H1 (cell line): ENCODE measurements around the gene ZNF746. TPM values are rescaled to one million over a fixed set of nuclear protein-coding genes. Genes with fewer than 3 reads are reported as not detected.

ENCODE experiments used
- CTCF ChIA-PET: fragments of 300-600 bp; sonication (Branson Sonifier 250); formaldehyde crosslinking; loops from one replicate; lab custom pipeline; 2021; ENCODE audit not compliant: partially characterized antibody; lab: Charles Lee
- POLR2A ChIA-PET: fragments of 300-600 bp; sonication (Branson Sonifier 250); formaldehyde crosslinking; loops from one replicate; lab custom pipeline; 2021; ENCODE audit warnings: inconsistent platforms; ENCODE audit not compliant: partially characterized antibody; lab: Charles Lee
- DNase-seq, 2 experiments: peaks; one replicate each; pipeline versions ENCODE4 v3.0.0 to v3.0.0-alpha.2; 2010 to 2022; ENCODE audit warnings: low spot score in 2 of 2, low read depth in 1 of 2, mixed read lengths in 1 of 2
- FAIRE-seq: peaks from 2 replicates; lab custom pipeline; 2011; peaks lifted over from hg19 to GRCh38; lab: Jason Lieb, UNC
- H2AFZ ChIP-seq: 2 replicates; pipeline ENCODE4 v1.8.1; 2012; ENCODE audit warnings: low read length, inconsistent platforms
- H2AK5ac ChIP-seq: 2 replicates; pipeline ENCODE4 v1.6.1; 2013; ENCODE audit warnings: low read depth, low read length
- H2BK120ac ChIP-seq: replicated peaks from 2 replicates; pipeline ENCODE3; 2013; ENCODE audit warnings: low read depth, low read length, inconsistent platforms
- H2BK12ac ChIP-seq: 2 replicates; pipeline ENCODE4 v1.6.1; 2013; ENCODE audit warnings: low read depth, low read length
- H2BK15ac ChIP-seq: 2 replicates; pipeline ENCODE4 v1.6.1; 2013; ENCODE audit warnings: low read length
- H2BK20ac ChIP-seq: 2 replicates; pipeline ENCODE4 v1.6.1; 2013; ENCODE audit warnings: low read length
- H2BK5ac ChIP-seq: 2 replicates; pipeline ENCODE4 v1.6.1; 2013; ENCODE audit warnings: low read depth, low read length
- H3K14ac ChIP-seq: 2 replicates; pipeline ENCODE4 v1.6.1; 2013; ENCODE audit warnings: inconsistent platforms; ENCODE audit not compliant: insufficient read length
- H3K18ac ChIP-seq: 2 replicates; pipeline ENCODE4 v1.6.1; 2013; ENCODE audit warnings: low read length; ENCODE audit errors: extremely low read depth
- H3K23ac ChIP-seq: 2 replicates; pipeline ENCODE4 v1.6.1; 2013; ENCODE audit warnings: inconsistent platforms; ENCODE audit not compliant: insufficient read length
- H3K23me2 ChIP-seq: 2 replicates; pipeline ENCODE4 v1.6.1; 2013; ENCODE audit warnings: low read depth, low read length
- H3K27ac ChIP-seq: 2 replicates; pipeline ENCODE4 v1.6.1; 2011; ENCODE audit warnings: low read depth, low read length, inconsistent platforms
- H3K27me3 ChIP-seq, 4 experiments: replicated peaks in 1 of 4; 1 replicate in 1 of 4; 2 replicates in 3 of 4; pipeline versions ENCODE4 v1.6.1 to v1.8.1; 2011 to 2013; ENCODE audit warnings: low read length in 3 of 4, mild to moderate bottlenecking in 3 of 4, inconsistent platforms in 2 of 4, mixed read lengths in 2 of 4, moderate library complexity in 1 of 4; ENCODE audit not compliant: control insufficient read depth in 3 of 4, insufficient read depth in 3 of 4; ENCODE audit errors: extremely low read depth in 1 of 4
- H3K36me3 ChIP-seq, 4 experiments: 2 replicates each; pipeline versions ENCODE4 v1.6.1 to v1.8.1; 2011 to 2013; ENCODE audit warnings: mild to moderate bottlenecking in 4 of 4, low read length in 3 of 4, moderate library complexity in 2 of 4, control low read depth in 1 of 4, inconsistent platforms in 1 of 4; ENCODE audit not compliant: insufficient read depth in 4 of 4, control insufficient read depth in 2 of 4
- H3K4ac ChIP-seq: replicated peaks from 2 replicates; pipeline ENCODE3; 2013; ENCODE audit warnings: low read length, low read depth, mixed read lengths, inconsistent platforms; ENCODE audit not compliant: insufficient read length
- H3K4me1 ChIP-seq, 4 experiments: replicated peaks in 1 of 4; 1 replicate in 1 of 4; 2 replicates in 3 of 4; pipeline versions ENCODE4 v1.6.1 to v1.8.1; 2011 to 2013; ENCODE audit warnings: low read length in 3 of 4, inconsistent platforms in 2 of 4, mixed read lengths in 1 of 4; ENCODE audit not compliant: insufficient read depth in 4 of 4, control insufficient read depth in 3 of 4
- H3K4me2 ChIP-seq, 2 experiments: 2 replicates each; pipeline versions ENCODE4 v1.6.1 to v1.8.1; 2011 to 2013; ENCODE audit warnings: low read depth in 2 of 2, low read length in 2 of 2, control low read depth in 1 of 2, inconsistent platforms in 1 of 2, mild to moderate bottlenecking in 1 of 2; ENCODE audit not compliant: insufficient read depth in 1 of 2
- H3K4me3 ChIP-seq, 4 experiments: fragments of 200-600, 300-600 bp in 1 of 4; sonication (generic), shearing (Covaris generic), sonication (Bioruptor Twin) in 1 of 4; 2 replicates each; pipeline versions ENCODE4 v1.5.1 to v1.8.1; 2011 to 2016; ENCODE audit warnings: low read length in 4 of 4, low read depth in 3 of 4, control low read depth in 2 of 4, inconsistent platforms in 2 of 4, mild to moderate bottlenecking in 2 of 4, mixed read lengths in 1 of 4, moderate library complexity in 1 of 4; ENCODE audit not compliant: insufficient read depth in 2 of 4; ENCODE audit errors: extremely low read depth in 1 of 4
- H3K56ac ChIP-seq: replicated peaks from 2 replicates; pipeline ENCODE3; 2013; ENCODE audit warnings: low read depth, mild to moderate bottlenecking, mixed read lengths, low read length, inconsistent platforms; ENCODE audit not compliant: insufficient read length
- H3K79me1 ChIP-seq: 2 replicates; pipeline ENCODE4 v1.6.1; 2013; ENCODE audit warnings: low read depth, low read length, control low read depth
- H3K79me2 ChIP-seq, 2 experiments: 2 replicates each; pipeline versions ENCODE4 v1.6.1 to v1.8.1; 2012 to 2013; ENCODE audit warnings: low read length in 2 of 2, mild to moderate bottlenecking in 2 of 2, inconsistent platforms in 1 of 2; ENCODE audit not compliant: insufficient read depth in 2 of 2, control insufficient read depth in 1 of 2
- H3K9ac ChIP-seq, 4 experiments: replicated peaks in 1 of 4; 1 replicate in 1 of 4; 2 replicates in 3 of 4; pipeline versions ENCODE4 v1.6.1 to v1.8.1; 2011 to 2013; ENCODE audit warnings: low read depth in 3 of 4, low read length in 3 of 4, control low read depth in 2 of 4, mild to moderate bottlenecking in 2 of 4, moderate library complexity in 2 of 4, inconsistent platforms in 1 of 4; ENCODE audit errors: extremely low read depth in 1 of 4
- H3K9me3 ChIP-seq, 2 experiments: 2 replicates each; pipeline versions ENCODE4 v1.6.1 to v1.8.1; 2012 to 2013; ENCODE audit warnings: mild to moderate bottlenecking in 2 of 2, moderate library complexity in 2 of 2, control low read depth in 1 of 2, inconsistent platforms in 1 of 2, low read depth in 1 of 2, low read length in 1 of 2, mixed read lengths in 1 of 2; ENCODE audit not compliant: insufficient read depth in 2 of 2
- H4K20me1 ChIP-seq, 2 experiments: replicated peaks in 1 of 2; 2 replicates each; pipeline versions ENCODE3 to v1.8.1; 2011 to 2013; ENCODE audit warnings: inconsistent platforms in 2 of 2, low read length in 2 of 2, mild to moderate bottlenecking in 1 of 2; ENCODE audit not compliant: insufficient read depth in 2 of 2, control insufficient read depth in 1 of 2
- H4K5ac ChIP-seq: 2 replicates; pipeline ENCODE4 v1.6.1; 2013; ENCODE audit warnings: low read length, low read depth, mixed read lengths, inconsistent platforms; ENCODE audit not compliant: insufficient read length
- H4K8ac ChIP-seq: 2 replicates; pipeline ENCODE4 v1.8.0; 2013; ENCODE audit warnings: mild to moderate bottlenecking, moderate library complexity, low read length, inconsistent platforms; ENCODE audit not compliant: insufficient read depth; ENCODE audit errors: extremely low read depth
- H4K91ac ChIP-seq: replicated peaks from 2 replicates; pipeline ENCODE3; 2013; ENCODE audit warnings: low read length, mixed read lengths, inconsistent platforms; ENCODE audit not compliant: insufficient read length
- ASH2L ChIP-seq: fragments of 200-600, 300-600 bp; sonication (generic); IDR thresholded peaks from one replicate; pipeline ENCODE4 v1.7.1; 2017; ENCODE audit warnings: low read length
- RBBP5 ChIP-seq: IDR thresholded peaks from 2 replicates; pipeline ENCODE4 v1.7.1; 2012; ENCODE audit warnings: low read depth, mild to moderate bottlenecking, inconsistent platforms, low read length, moderate library complexity, borderline replicate concordance
- SP4 ChIP-seq: IDR thresholded peaks from 2 replicates; pipeline ENCODE4 v1.6.1; 2012; ENCODE audit warnings: low read length, inconsistent platforms
- TAF7 ChIP-seq: optimal IDR thresholded peaks from 2 replicates; pipeline ENCODE3; 2011; ENCODE audit warnings: low read depth, mild to moderate bottlenecking, inconsistent platforms, low read length, moderate library complexity, borderline replicate concordance
- TCF12 ChIP-seq: IDR thresholded peaks from 2 replicates; pipeline ENCODE4 v1.6.1; 2011; ENCODE audit warnings: low read depth, mild to moderate bottlenecking, low read length
- WGBS, 2 experiments: shearing (Covaris generic) in 1 of 2; methylation state at CpG; one replicate each; pipeline versions ENCODE4 v1.1.6 to v1.1.7; 2013 to 2015; ENCODE audit warnings: low lambda C conversion rate in 2 of 2, mixed read lengths in 2 of 2, inconsistent platforms in 1 of 2, low coverage in 1 of 2, missing lambda C conversion rate in 1 of 2; ENCODE audit not compliant: insufficient replicate concordance in 2 of 2, insufficient coverage in 1 of 2, insufficient read length in 1 of 2; ENCODE audit errors: extremely low coverage in 1 of 2, missing lambda C conversion rate in 1 of 2; 5-methylcytosine and 5-hydroxymethylcytosine counted together
- polyA plus RNA-seq, 7 experiments: library from polyadenylated mRNA; depleted of rRNA in 3 of 7; stranded (reverse) in 5 of 7; unstranded in 2 of 7; fragments of >200 nt in 5 of 7; fragments of 200-250 nt in 2 of 7; gene quantifications; 1 replicate in 5 of 7; 2 replicates in 1 of 7; 4 replicates in 1 of 7; pipeline versions ENCODE4 v1.2.1 to v1.2.3, GENCODE V29; 2011 to 2013; ENCODE audit warnings: missing spikeins in 2 of 7, mixed read lengths in 2 of 7
- total RNA-seq: library from RNA; stranded (reverse); fragmentation: NEBNext Ultra II Directional; extraction: Animal tissue kit (Norgen Biotek cat#: 25700); gene quantifications from 2 replicates; pipeline ENCODE4 v1.2.1, GENCODE V29; 2021

The ZNF746 gene
- total and polyA plus RNA-seq, 2 of the 8 experiments (the other 6 are each of a cell fraction or from before 2014, with no cell fraction given), result 7.5 to 15.6 TPM

DNA sequence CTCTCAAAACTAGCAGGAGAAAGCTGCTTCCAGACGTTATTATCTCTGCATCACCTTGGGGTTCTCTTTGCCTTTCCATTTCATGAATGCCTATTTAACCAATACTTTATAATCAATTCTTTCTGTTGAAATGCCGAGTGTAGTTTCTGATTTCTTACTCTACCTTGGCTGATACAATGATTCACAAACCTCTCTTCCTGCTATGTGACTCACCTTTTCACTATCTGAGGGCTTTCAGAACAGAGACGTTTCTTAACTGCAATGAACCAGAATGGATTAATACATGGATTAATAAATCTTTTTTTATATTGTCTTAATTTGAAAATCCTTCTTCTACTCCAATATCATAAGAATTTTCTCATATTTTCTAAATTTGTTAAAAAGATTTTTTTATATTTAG is 46.4 kb upstream of the ZNF746 start:
- CTCF ChIA-PET, result interaction anchor here (1.3 kb wide), 1 partner anchor 15 kb away, joined by 3 read pairs; no protein-coding TSS in a partner anchor
- FAIRE-seq, result no peak

More for the DNA sequence above, 46.4 kb upstream of the ZNF746 start:
- no peak overlapping the region for H2AFZ ChIP-seq
- H2BK15ac ChIP-seq, result no peak overlapping the region
- H3K27ac ChIP-seq, result no peak overlapping the region
- TF ChIP-seq TAF7 (no peak), RBBP5 (no peak), ASH2L (no peak), TCF12 (no peak), SP4 (no peak)
- no peak overlapping the region for H3K56ac ChIP-seq
- H2BK5ac ChIP-seq, result no peak overlapping the region
- no peaks in the 10 kb centered on the region for H3K4me1 ChIP-seq
- no peak overlapping the region for H4K8ac ChIP-seq
- H3K27me3 ChIP-seq, result no peaks in the 10 kb centered on the region; a peak in 1 of 7 replicates
- no peak overlapping the region for H3K14ac ChIP-seq
- H4K20me1 ChIP-seq, result no peaks in the 10 kb centered on the region
- H4K91ac ChIP-seq, result no peak overlapping the region
- H3K18ac ChIP-seq, result no peak overlapping the region
- H2BK20ac ChIP-seq, result no peak overlapping the region
- H2BK120ac ChIP-seq, result no peak overlapping the region
- no peak overlapping the region for H3K4me2 ChIP-seq
- H3K23ac ChIP-seq, result no peak overlapping the region
- no peak overlapping the region for H2BK12ac ChIP-seq
- H2AK5ac ChIP-seq, result no peak overlapping the region
- H3K79me1 ChIP-seq, result no peaks in the 10 kb centered on the region
- H3K36me3 ChIP-seq, result peaks cover 6 to 15% (median 11%) of the 10 kb centered on the region in 4 experiments; a peak in 7 of 8 replicates
- no peak for DNase-seq
- peaks cover 4 to 9% of the 10 kb centered on the region in 2 experiments; a peak in 2 of 4 replicates for H3K9me3 ChIP-seq
- POLR2A ChIA-PET, result no interaction called here
- no peaks in the 10 kb centered on the region for H3K23me2 ChIP-seq
- no peak overlapping the region for H4K5ac ChIP-seq
- no peak overlapping the region for H3K9ac ChIP-seq
- H3K4me3 ChIP-seq, result no peak overlapping the region
- 58% methylated on average over 3 of the region's 3 CpGs; no CpG with 5 or more reads in 1 of the 2 experiments for WGBS, 2 experiments
- H3K4ac ChIP-seq, result no peak overlapping the region
- no peaks in the 10 kb centered on the region for H3K79me2 ChIP-seq
